ENCODE data around the gene MAPKAP1. TPM values are rescaled to one million over a fixed set of nuclear protein-coding genes. Genes with fewer than 3 reads are reported as not detected.

Gene MAPKAP1
- total RNA-seq, 2 donors from 2014 or later, result 75.3 to 91.6 TPM

GRCh38 chr9:125626187-125626586 is 80.8 kb downstream of the MAPKAP1 start:
- no peak overlapping the region for H3K9ac ChIP-seq (ENCODE audit: extremely low read depth, low read length, poor library complexity, severe bottlenecking)
- Mint-ChIP-seq H3K9me3 (peaks cover 19% of the 10 kb centered on the region), H3K4me1 (peaks cover 3% of the 10 kb centered on the region), H3K27me3 (ENCODE audit: insufficient read depth) (no peaks in the 10 kb centered on the region), H3K27ac (no peak overlapping the region), H3K4me3 (no peak overlapping the region), H3K36me3 (ENCODE audit: low read depth) (peaks cover 11% of the 10 kb centered on the region)
- H3K4me3 ChIP-seq (ENCODE audit: low read length), result no peak overlapping the region
- no peaks in the 10 kb centered on the region for H3K4me1 ChIP-seq (ENCODE audit: control insufficient read depth, insufficient read depth, low read length)
- no peak for TF ChIP-seq CTCF (conservative IDR thresholded peaks at IDR 0.05)
- H3K27me3 ChIP-seq (ENCODE audit: control insufficient read depth, insufficient read depth, low read length, poor library complexity, severe bottlenecking), result no peaks in the 10 kb centered on the region
- no peak for DNase-seq
- H3K36me3 ChIP-seq (ENCODE audit: control insufficient read depth, insufficient read depth, low read length), result peaks cover 3% of the 10 kb centered on the region
- H3K27ac ChIP-seq (ENCODE audit: low read depth, low read length), result no peak overlapping the region
- H3K9me3 ChIP-seq (ENCODE audit: control insufficient read depth, low read length), result peaks cover 11% of the 10 kb centered on the region

- Histone ChIP-seq H3K4me3 (ENCODE audit: low read length) (peak overlapping the region; percentile 33), H3K36me3 (ENCODE audit: control insufficient read depth, insufficient read depth, low read length) (peaks cover 3% of the 10 kb centered on the region), H3K4me1 (ENCODE audit: control insufficient read depth, insufficient read depth, low read length) (no peaks in the 10 kb centered on the region), H3K27ac (ENCODE audit: low read depth, low read length) (no peak overlapping the region), H3K9ac (ENCODE audit: extremely low read depth, low read length, poor library complexity, severe bottlenecking) (no peak overlapping the region), H3K9me3 (ENCODE audit: control insufficient read depth, low read length) (peaks cover 11% of the 10 kb centered on the region), H3K27me3 (ENCODE audit: control insufficient read depth, insufficient read depth, low read length, poor library complexity, severe bottlenecking) (no peaks in the 10 kb centered on the region)
- Mint-ChIP-seq H3K4me3 (no peak overlapping the region), H3K36me3 (ENCODE audit: low read depth) (peaks cover 11% of the 10 kb centered on the region), H3K9me3 (peaks cover 19% of the 10 kb centered on the region), H3K4me1 (no peaks in the 10 kb centered on the region), H3K27ac (no peak overlapping the region), H3K27me3 (ENCODE audit: insufficient read depth) (no peaks in the 10 kb centered on the region)
- TF ChIP-seq CTCF (conservative IDR thresholded peaks at IDR 0.05), result no peak
- 100% methylated on average over 1 of the region's 1 CpG; no CpG with 5 or more reads in 1 of the 2 experiments for WGBS, 2 experiments (ENCODE audit: insufficient coverage in 1 of 2, insufficient read length in 1 of 2)
- no peak for DNase-seq
Observed at GRCh38 chr9:125621170-125621569, 85.8 kb downstream of the MAPKAP1 start.

GRCh38 chr9:125620216-125620615 is 86.8 kb downstream of the MAPKAP1 start:
- WGBS, 2 experiments (ENCODE audit: insufficient coverage in 1 of 2, insufficient read length in 1 of 2), result 89 to 91% methylated on average over 3 to 5 of the region's 5 CpGs
- Mint-ChIP-seq H3K27me3 (ENCODE audit: insufficient read depth) (no peaks in the 10 kb centered on the region), H3K36me3 (ENCODE audit: low read depth) (peaks cover 11% of the 10 kb centered on the region), H3K4me1 (no peaks in the 10 kb centered on the region), H3K9me3 (peaks cover 13% of the 10 kb centered on the region), H3K27ac (no peak overlapping the region), H3K4me3 (no peak overlapping the region)
- Histone ChIP-seq H3K36me3 (ENCODE audit: control insufficient read depth, insufficient read depth, low read length) (peaks cover 3% of the 10 kb centered on the region), H3K4me1 (ENCODE audit: control insufficient read depth, insufficient read depth, low read length) (no peaks in the 10 kb centered on the region), H3K27ac (ENCODE audit: low read depth, low read length) (no peak overlapping the region), H3K9ac (ENCODE audit: extremely low read depth, low read length, poor library complexity, severe bottlenecking) (no peak overlapping the region), H3K27me3 (ENCODE audit: control insufficient read depth, insufficient read depth, low read length, poor library complexity, severe bottlenecking) (no peaks in the 10 kb centered on the region), H3K9me3 (ENCODE audit: control insufficient read depth, low read length) (peaks cover 11% of the 10 kb centered on the region), H3K4me3 (ENCODE audit: low read length) (no peak overlapping the region)
- TF ChIP-seq CTCF (conservative IDR thresholded peaks at IDR 0.05), result no peak
- DNase-seq, result no peak
